22Rv1 (cell line): Measurements from ENCODE around the gene SRP72.

Source experiments
- ZFX ChIP-seq: fragments of 450-650 bp; IDR thresholded peaks from 2 replicates; pipeline ENCODE4 v1.6.1; 2017; ENCODE audit warnings: antibody characterized with exemption, borderline replicate concordance
- TF ChIP-seq, protein P1 (sequence below): fragments of 450-650 bp; IDR thresholded peaks from 2 replicates; pipeline ENCODE4 v1.5.1; 2017; ENCODE audit warnings: mild to moderate bottlenecking

DNA sequence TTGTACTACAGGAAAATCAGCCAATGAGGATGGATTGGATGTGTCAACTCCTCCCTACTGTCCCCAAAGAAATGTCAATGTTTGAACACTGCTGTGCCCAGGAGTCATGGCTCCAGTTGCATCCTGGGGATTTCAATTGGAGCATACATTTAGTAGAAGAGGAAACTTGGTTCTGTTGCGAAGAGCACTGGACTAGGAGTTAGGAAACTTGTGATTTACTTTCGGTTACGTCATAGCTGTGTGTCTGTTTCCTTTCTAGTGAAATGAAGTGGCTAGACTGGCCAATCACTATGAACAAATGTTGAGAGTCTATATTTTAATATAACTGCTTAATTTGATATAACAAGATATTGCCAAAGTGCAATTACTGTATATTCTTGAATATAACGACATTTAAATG, 73.4 kb downstream of the SRP72 start:
- TF ChIP-seq, protein P1, sequence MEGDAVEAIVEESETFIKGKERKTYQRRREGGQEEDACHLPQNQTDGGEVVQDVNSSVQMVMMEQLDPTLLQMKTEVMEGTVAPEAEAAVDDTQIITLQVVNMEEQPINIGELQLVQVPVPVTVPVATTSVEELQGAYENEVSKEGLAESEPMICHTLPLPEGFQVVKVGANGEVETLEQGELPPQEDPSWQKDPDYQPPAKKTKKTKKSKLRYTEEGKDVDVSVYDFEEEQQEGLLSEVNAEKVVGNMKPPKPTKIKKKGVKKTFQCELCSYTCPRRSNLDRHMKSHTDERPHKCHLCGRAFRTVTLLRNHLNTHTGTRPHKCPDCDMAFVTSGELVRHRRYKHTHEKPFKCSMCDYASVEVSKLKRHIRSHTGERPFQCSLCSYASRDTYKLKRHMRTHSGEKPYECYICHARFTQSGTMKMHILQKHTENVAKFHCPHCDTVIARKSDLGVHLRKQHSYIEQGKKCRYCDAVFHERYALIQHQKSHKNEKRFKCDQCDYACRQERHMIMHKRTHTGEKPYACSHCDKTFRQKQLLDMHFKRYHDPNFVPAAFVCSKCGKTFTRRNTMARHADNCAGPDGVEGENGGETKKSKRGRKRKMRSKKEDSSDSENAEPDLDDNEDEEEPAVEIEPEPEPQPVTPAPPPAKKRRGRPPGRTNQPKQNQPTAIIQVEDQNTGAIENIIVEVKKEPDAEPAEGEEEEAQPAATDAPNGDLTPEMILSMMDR: no peak
- no peak for TF ChIP-seq ZFX
